Chondrocyte (in vitro differentiated cells): ENCODE results near the gene STEEP1. TPM values are rescaled to one million over a fixed set of nuclear protein-coding genes. Genes with fewer than 3 reads are reported as not detected.

Source experiments
- DNase-seq: peaks from one replicate; pipeline ENCODE4 v3.0.0; 2021; ENCODE audit warnings: mixed read lengths, low spot score
- H3K27ac Mint-ChIP-seq: one replicate; pipeline ENCODE4 v1.8.0; 2021; ENCODE audit warnings: mild to moderate bottlenecking, moderate library complexity, mixed read lengths; ENCODE audit not compliant: unreplicated experiment
- H3K27me3 Mint-ChIP-seq: 2 replicates; pipeline ENCODE4 v1.8.0; 2021; ENCODE audit warnings: low read depth, mixed read lengths
- H3K36me3 Mint-ChIP-seq: 2 replicates; pipeline ENCODE4 v1.8.0; 2021; ENCODE audit warnings: low read depth, mixed read lengths
- H3K4me1 Mint-ChIP-seq: 2 replicates; pipeline ENCODE4 v1.8.0; 2021; ENCODE audit warnings: low read depth, mild to moderate bottlenecking, mixed read lengths
- H3K4me3 Mint-ChIP-seq: one replicate; pipeline ENCODE4 v1.8.0; 2021; ENCODE audit warnings: mild to moderate bottlenecking, moderate library complexity, mixed read lengths; ENCODE audit not compliant: unreplicated experiment
- H3K9me3 Mint-ChIP-seq: 2 replicates; pipeline ENCODE4 v1.8.0; 2021; ENCODE audit warnings: low read depth, mixed read lengths
- CTCF ChIP-seq: fragments of 200-600 bp; sonication (generic); IDR thresholded peaks from 2 replicates; pipeline ENCODE4 v1.5.0; 2021; ENCODE audit warnings: antibody characterized with exemption, mild to moderate bottlenecking, moderate library complexity
- total RNA-seq: library from RNA; stranded (reverse); gene quantifications from 3 replicates; pipeline ENCODE4 v1.2.1, GENCODE V29; 2021

Gene STEEP1
- total RNA-seq, 1 donor from 2014 or later = 19.2 TPM

GRCh38 chrX:119604766-119605463, 39.7 kb upstream of the STEEP1 start:
- peak overlapping the region; percentile 68 for H3K27ac Mint-ChIP-seq
- TF ChIP-seq CTCF = no peak
- H3K4me3 Mint-ChIP-seq = peak overlapping the region; percentile 86
- H3K4me1 Mint-ChIP-seq = peaks cover 23% of the 10 kb centered on the region
- H3K9me3 Mint-ChIP-seq = peaks cover 4% of the 10 kb centered on the region
- no peaks in the 10 kb centered on the region for H3K27me3 Mint-ChIP-seq
- H3K36me3 Mint-ChIP-seq = no peaks in the 10 kb centered on the region
- DNase-seq = no peak

- Mint-ChIP-seq H3K27ac (no peak overlapping the region), H3K4me3 (no peak overlapping the region), H3K27me3 (no peaks in the 10 kb centered on the region), H3K36me3 (no peaks in the 10 kb centered on the region), H3K9me3 (peaks cover 9% of the 10 kb centered on the region), H3K4me1 (peaks cover 23% of the 10 kb centered on the region)
- DNase-seq = no peak
- no peak for TF ChIP-seq CTCF
Observed at GRCh38 chrX:119602701-119603255, 37.6 kb upstream of the STEEP1 start.

GRCh38 chrX:119589810-119590209, 24.6 kb upstream of the STEEP1 start:
- DNase-seq = no peak
- H3K27me3 Mint-ChIP-seq = no peaks in the 10 kb centered on the region
- H3K4me3 Mint-ChIP-seq = no peak overlapping the region
- H3K36me3 Mint-ChIP-seq = peaks cover 5% of the 10 kb centered on the region
- no peak overlapping the region for H3K27ac Mint-ChIP-seq
- H3K4me1 Mint-ChIP-seq = no peaks in the 10 kb centered on the region
- TF ChIP-seq CTCF = no peak
- H3K9me3 Mint-ChIP-seq = peaks cover 8% of the 10 kb centered on the region

GRCh38 chrX:119583431-119584059, 18.3 kb upstream of the STEEP1 start:
- H3K9me3 Mint-ChIP-seq = no peaks in the 10 kb centered on the region
- no peak overlapping the region for H3K27ac Mint-ChIP-seq
- no peak for TF ChIP-seq CTCF
- no peaks in the 10 kb centered on the region for H3K4me1 Mint-ChIP-seq
- no peaks in the 10 kb centered on the region for H3K36me3 Mint-ChIP-seq
- H3K27me3 Mint-ChIP-seq = no peaks in the 10 kb centered on the region
- no peak for DNase-seq
- H3K4me3 Mint-ChIP-seq = no peak overlapping the region

GRCh38 chrX:119579414-119579813, 14.2 kb upstream of the STEEP1 start:
- no peaks in the 10 kb centered on the region for H3K36me3 Mint-ChIP-seq
- H3K27me3 Mint-ChIP-seq = no peaks in the 10 kb centered on the region
- H3K27ac Mint-ChIP-seq = no peak overlapping the region
- no peak overlapping the region for H3K4me3 Mint-ChIP-seq
- H3K4me1 Mint-ChIP-seq = peaks cover 4% of the 10 kb centered on the region
- no peak for DNase-seq
- no peaks in the 10 kb centered on the region for H3K9me3 Mint-ChIP-seq
- no peak for TF ChIP-seq CTCF
